Measurements from ENCODE around the gene ME2. TPM values are rescaled to one million over a fixed set of nuclear protein-coding genes. Genes with fewer than 3 reads are reported as not detected.

ME2 gene
- total RNA-seq, 2 donors from 2014 or later: 38.3 to 59.4 TPM

- H3K9me3 ChIP-seq: no peaks in the 10 kb centered on the region
- no peak overlapping the region for H3K27ac ChIP-seq
- TF ChIP-seq POLR2AphosphoS5 (IDR thresholded peaks at IDR 0.05): no peak
- TF ChIP-seq CTCF (IDR thresholded peaks at IDR 0.05): no peak
- TF ChIP-seq POLR2A (IDR thresholded peaks at IDR 0.05): no peak
- no peaks in the 10 kb centered on the region for H3K4me1 ChIP-seq (replicated peaks)
- DNase-seq (ENCODE audit: low spot score): no peak
- H3K4me3 ChIP-seq: no peak overlapping the region
- 93% methylated on average over 4 of the region's 4 CpGs for WGBS
- no peaks in the 10 kb centered on the region for H3K36me3 ChIP-seq
- no peaks in the 10 kb centered on the region for H3K27me3 ChIP-seq (replicated peaks; ENCODE audit: insufficient read depth)
- intact Hi-C loops (cut with DNase I): no loop called here
Observed at GRCh38 chr18:50869150-50869549, 9.8 kb upstream of the ME2 start.

GRCh38 chr18:50870138-50870845 lies 8.6 kb upstream of the ME2 start:
- Histone ChIP-seq H3K27ac (no peak overlapping the region), H3K4me3 (no peak overlapping the region), H3K36me3 (no peaks in the 10 kb centered on the region), H3K4me1 (replicated peaks) (no peaks in the 10 kb centered on the region), H3K9me3 (no peaks in the 10 kb centered on the region), H3K27me3 (replicated peaks; ENCODE audit: insufficient read depth) (no peaks in the 10 kb centered on the region)
- DNase-seq (ENCODE audit: low spot score): peak; percentile 63
- TF ChIP-seq POLR2A (IDR thresholded peaks at IDR 0.05) (no peak), POLR2AphosphoS5 (IDR thresholded peaks at IDR 0.05) (peak; percentile 60), CTCF (IDR thresholded peaks at IDR 0.05) (no peak)
- intact Hi-C loops (cut with DNase I): loop anchor here (10.0 kb wide), 1 partner anchor 585 kb away; the partner anchor contains the start of genes CXXC1 and MBD1
- 43% methylated on average over 7 of the region's 7 CpGs for WGBS

GRCh38 chr18:50871846-50872245 lies 7.1 kb upstream of the ME2 start:
- Histone ChIP-seq H3K27me3 (replicated peaks; ENCODE audit: insufficient read depth) (no peaks in the 10 kb centered on the region), H3K36me3 (no peaks in the 10 kb centered on the region), H3K4me1 (replicated peaks) (no peaks in the 10 kb centered on the region), H3K4me3 (no peak overlapping the region), H3K27ac (no peak overlapping the region), H3K9me3 (no peaks in the 10 kb centered on the region)
- intact Hi-C loops (cut with DNase I): loop anchor here (10.0 kb wide), 1 partner anchor 587 kb away; the partner anchor contains the start of genes CXXC1 and MBD1
- WGBS: 84% methylated on average over 3 of the region's 3 CpGs
- TF ChIP-seq POLR2AphosphoS5 (IDR thresholded peaks at IDR 0.05): no peak
- TF ChIP-seq CTCF (IDR thresholded peaks at IDR 0.05): no peak
- TF ChIP-seq POLR2A (IDR thresholded peaks at IDR 0.05): no peak
- no peak for DNase-seq (ENCODE audit: low spot score)

- no peak overlapping the region for H3K27ac ChIP-seq
- no peaks in the 10 kb centered on the region for H3K4me1 ChIP-seq (replicated peaks)
- H3K36me3 ChIP-seq: no peaks in the 10 kb centered on the region
- no peak for TF ChIP-seq POLR2AphosphoS5 (IDR thresholded peaks at IDR 0.05)
- TF ChIP-seq CTCF (IDR thresholded peaks at IDR 0.05): no peak
- no peak for TF ChIP-seq POLR2A (IDR thresholded peaks at IDR 0.05)
- intact Hi-C loops (cut with DNase I): loop anchor here (5.0 to 10.0 kb wide), 3 partner anchors 59 to 591 kb away; partner anchors contain the start of genes CXXC1, ELAC1 and MBD1
- no peak overlapping the region for H3K4me3 ChIP-seq
- H3K27me3 ChIP-seq (replicated peaks; ENCODE audit: insufficient read depth): no peaks in the 10 kb centered on the region
- WGBS: 86% methylated on average over 3 of the region's 3 CpGs
- no peak for DNase-seq (ENCODE audit: low spot score)
- no peaks in the 10 kb centered on the region for H3K9me3 ChIP-seq
Observed at GRCh38 chr18:50875966-50876536, 2.9 kb upstream of the ME2 start.
